ENCODE results near the gene CUX1.

- TF ChIP-seq CTCF (IDR thresholded peaks at IDR 0.05) (no peak), POLR2AphosphoS5 (IDR thresholded peaks at IDR 0.05) (no peak), POLR2A (IDR thresholded peaks at IDR 0.05) (no peak)
These were observed 504.1 kb downstream of the CUX1 start for GRCh38 chr7:102321351-102322201.
